ENCODE results near the gene SCNM1.
"Not testable (repeated sequence)": the region's sequence is repeated elsewhere in the genome, so short reads cannot be mapped to it uniquely, and the experiment has no call there.

Gene SCNM1

GRCh38 chr1:151196292-151196800 lies 30.4 kb downstream of the SCNM1 start:
- DNase-seq, result peak; percentile 94

GRCh38 chr1:151197863-151198253 lies 31.9 kb downstream of the SCNM1 start:
- peak; percentile 79 for DNase-seq

GRCh38 chr1:151198254-151199127 lies 32.5 kb downstream of the SCNM1 start, which contains the start of gene PIP5K1A:
Gene PIP5K1A, plus strand, starts transcription at chr1:151198552. Its CDS starts 445 bp downstream, at chr1:151198997.
- DNase-seq, result peak; percentile 100

GRCh38 chr1:151199873-151200581 lies 34.1 kb downstream of the SCNM1 start:
- DNase-seq, result no peak

- DNase-seq, result not testable (repeated sequence)
Measured at GRCh38 chr1:151205381-151205965, 39.5 kb downstream of the SCNM1 start.

GRCh38 chr1:151210830-151211229 lies 44.9 kb downstream of the SCNM1 start:
- DNase-seq, result no peak

GRCh38 chr1:151211972-151212705 lies 46.2 kb downstream of the SCNM1 start:
- no peak for DNase-seq

GRCh38 chr1:151213560-151213959 lies 47.6 kb downstream of the SCNM1 start:
- DNase-seq, result no peak
